Endothelial cell of umbilical vein (primary cell): ENCODE measurements around the gene CXCL13. TPM values are rescaled to one million over a fixed set of nuclear protein-coding genes. Genes with fewer than 3 reads are reported as not detected.
"Not testable (repeated sequence)": the region's sequence is repeated elsewhere in the genome, so short reads cannot be mapped to it uniquely, and the experiment has no call there.

Experiments
- BruUV-seq: library from RNA; stranded (reverse); fragments of 400-500 nt; replicated peaks from 2 replicates; lab custom pipeline; 2021; lab: Mats Ljungman, UMichigan
- CTCF ChIA-PET: fragments of 300-600, 350-600 bp; sonication (Branson Sonifier 250); formaldehyde crosslinking; loops from one replicate; lab custom pipeline; 2021; ENCODE audit warnings: antibody characterized with exemption, inconsistent platforms; lab: Charles Lee
- POLR2A ChIA-PET: fragments of 300-600, 350-600 bp; sonication (Branson Sonifier 250); formaldehyde crosslinking; loops from one replicate; lab custom pipeline; 2021; ENCODE audit warnings: antibody characterized with exemption, inconsistent platforms; lab: Charles Lee
- DNase-seq: peaks from one replicate; pipeline ENCODE4 v3.0.0-alpha.2; 2011; ENCODE audit warnings: low read depth, low spot score
- FAIRE-seq: peaks from 2 replicates; lab custom pipeline; 2011; peaks lifted over from hg19 to GRCh38; lab: Jason Lieb, UNC
- H2AFZ ChIP-seq: 2 replicates; pipeline ENCODE4 v1.6.0; 2012; ENCODE audit warnings: low read depth, low read length, control low read depth, inconsistent platforms
- H3K27ac ChIP-seq: 2 replicates; pipeline ENCODE4 v1.5.1; 2011; ENCODE audit warnings: low read depth, mild to moderate bottlenecking, control low read depth, low read length, moderate library complexity; ENCODE audit not compliant: insufficient read depth
- H3K27me3 ChIP-seq, 2 experiments: 2 replicates each; pipeline versions ENCODE4 v1.6.0 to v1.6.1; 2011; ENCODE audit warnings: low read length in 2 of 2, mixed read lengths in 1 of 2; ENCODE audit not compliant: control insufficient read depth in 2 of 2, insufficient read depth in 2 of 2
- H3K36me3 ChIP-seq, 2 experiments: 2 replicates in 1 of 2; 3 replicates in 1 of 2; pipeline ENCODE4 v1.5.1; 2011; ENCODE audit warnings: low read length in 2 of 2, mild to moderate bottlenecking in 1 of 2, moderate library complexity in 1 of 2; ENCODE audit not compliant: control insufficient read depth in 2 of 2, insufficient read depth in 2 of 2; ENCODE audit errors: extremely low read depth in 1 of 2
- H3K4me1 ChIP-seq: 3 replicates; pipeline ENCODE4 v1.5.1; 2011; ENCODE audit warnings: mild to moderate bottlenecking, low read length; ENCODE audit not compliant: control insufficient read depth, insufficient read depth; ENCODE audit errors: extremely low read depth
- H3K4me2 ChIP-seq: 2 replicates; pipeline ENCODE4 v1.6.1; 2011; ENCODE audit warnings: low read length, control low read depth, mixed read lengths; ENCODE audit not compliant: insufficient read depth
- H3K4me3 ChIP-seq, 3 experiments: fragments of 200-600 bp in 1 of 3; sonication (generic), shearing (Covaris generic) in 1 of 3; replicated peaks in 1 of 3; 2 replicates each; pipeline ENCODE4 v1.5.1; 2011 to 2016; ENCODE audit warnings: control low read depth in 3 of 3, low read length in 3 of 3, mild to moderate bottlenecking in 2 of 3, inconsistent platforms in 1 of 3, low read depth in 1 of 3, moderate library complexity in 1 of 3; ENCODE audit not compliant: insufficient read depth in 1 of 3
- H3K79me2 ChIP-seq: 2 replicates; pipeline ENCODE4 v1.6.0; 2012; ENCODE audit warnings: low read length, inconsistent platforms; ENCODE audit not compliant: control insufficient read depth, insufficient read depth
- H3K9ac ChIP-seq: replicated peaks from 2 replicates; pipeline ENCODE3; 2011; ENCODE audit warnings: low read length, control low read depth; ENCODE audit not compliant: insufficient read depth; ENCODE audit errors: extremely low read depth
- H3K9me1 ChIP-seq: replicated peaks from 3 replicates; pipeline ENCODE4 v1.6.0; 2011; ENCODE audit warnings: mild to moderate bottlenecking, low read length; ENCODE audit not compliant: control insufficient read depth, insufficient read depth; ENCODE audit errors: extremely low read depth
- H3K9me3 ChIP-seq: replicated peaks from 2 replicates; pipeline ENCODE4 v1.5.1; 2012; ENCODE audit warnings: low read length, inconsistent platforms; ENCODE audit not compliant: control insufficient read depth, insufficient read depth
- H4K20me1 ChIP-seq: replicated peaks from 2 replicates; pipeline ENCODE3; 2011; ENCODE audit warnings: mild to moderate bottlenecking, low read length; ENCODE audit not compliant: control insufficient read depth, insufficient read depth; ENCODE audit errors: extremely low read depth
- CTCF ChIP-seq, 2 donors: IDR thresholded peaks; 1 replicate in 1 of 2; 2 replicates in 1 of 2; pipeline ENCODE4 v1.5.1; 2011; ENCODE audit warnings: low read length in 2 of 2, mild to moderate bottlenecking in 2 of 2, moderate library complexity in 2 of 2, control low read depth in 1 of 2, inconsistent platforms in 1 of 2, low read depth in 1 of 2; ENCODE audit not compliant: insufficient read depth in 1 of 2; ENCODE audit errors: extremely low read depth in 1 of 2
- EZH2 ChIP-seq: IDR thresholded peaks from 2 replicates; pipeline ENCODE4 v1.6.1; 2012; ENCODE audit warnings: borderline replicate concordance, low read depth, mild to moderate bottlenecking, moderate library complexity, low read length, inconsistent platforms; ENCODE audit not compliant: severe bottlenecking
- FOS ChIP-seq: IDR thresholded peaks from 2 replicates; pipeline ENCODE4 v1.6.1; 2011; ENCODE audit warnings: mild to moderate bottlenecking, low read length, moderate library complexity, borderline replicate concordance; ENCODE audit not compliant: insufficient read depth
- GATA2 ChIP-seq: IDR thresholded peaks from 2 replicates; pipeline ENCODE4 v1.7.0; 2011; ENCODE audit warnings: low read depth, mild to moderate bottlenecking, moderate library complexity, mixed read lengths, low read length; ENCODE audit not compliant: insufficient read length, insufficient read depth
- JUN ChIP-seq: IDR thresholded peaks from 2 replicates; pipeline ENCODE4 v1.6.1; 2011; ENCODE audit warnings: borderline replicate concordance, low read depth; ENCODE audit not compliant: insufficient read length, insufficient read depth
- MAX ChIP-seq: IDR thresholded peaks from 2 replicates; pipeline ENCODE4 v1.6.1; 2011; ENCODE audit not compliant: insufficient read depth, insufficient read length
- MYC ChIP-seq: IDR thresholded peaks from one replicate; pipeline ENCODE4 v1.6.1; 2011; ENCODE audit warnings: mild to moderate bottlenecking, low read depth, low read length
- POLR2A ChIP-seq: IDR thresholded peaks from 2 replicates; pipeline ENCODE4 v1.6.1; 2012; ENCODE audit warnings: low read depth, mild to moderate bottlenecking, control low read depth, low read length
- POLR2AphosphoS5 ChIP-seq: IDR thresholded peaks from 2 replicates; pipeline ENCODE4 v1.6.1; 2012; ENCODE audit warnings: low read depth, mild to moderate bottlenecking, control low read depth, low read length, moderate library complexity; ENCODE audit not compliant: insufficient read depth
- dilution Hi-C: fragments of 300-500 bp; cut with MboI; formaldehyde crosslinking; loops from one replicate; pipeline ENCODE4 v1.15.0; 2019; ENCODE audit warnings: low sequenced_read_pairs; ENCODE audit not compliant: extremely low pct_ligation_motif_present
- intact Hi-C: fragments of 100-400 bp; cut with micrococcal nuclease; formaldehyde crosslinking; loops from one replicate; pipeline ENCODE4 v1.10.0; 2022
- polyA plus RNA-seq, 4 experiments: library from polyadenylated mRNA; depleted of rRNA in 3 of 4; stranded (reverse) in 3 of 4; unstranded in 1 of 4; fragments of >200 nt; gene quantifications; 2 replicates each; pipeline versions ENCODE4 v1.2.1 to v1.2.3, GENCODE V29; 2011 to 2012; ENCODE audit warnings: missing spikeins in 1 of 4
- total RNA-seq: library from RNA; stranded (reverse); gene quantifications from 2 replicates; pipeline ENCODE4 v1.2.3, GENCODE V29; 2021

CXCL13 gene
- total and polyA plus RNA-seq, 2 donors (not counting 3 experiments of a cell fraction or from before 2014, with no cell fraction given), result not detected

- H3K9ac ChIP-seq, DNase-seq, H3K27me3 ChIP-seq, CTCF ChIA-PET, H3K9me1 ChIP-seq, dilution Hi-C loops, H3K4me2 ChIP-seq, H3K9me3 ChIP-seq, H3K4me3 ChIP-seq, H4K20me1 ChIP-seq, H3K36me3 ChIP-seq, BruUV-seq, H3K27ac ChIP-seq, H3K4me1 ChIP-seq, intact Hi-C loops, H3K79me2 ChIP-seq, H2AFZ ChIP-seq, POLR2A ChIA-PET, FAIRE-seq: not testable (repeated sequence)
Observed at GRCh38 chr4:77561720-77562119, 43.9 kb upstream of the CXCL13 start.

- ChIA-PET CTCF (no interaction called here), POLR2A (no interaction called here)
- intact Hi-C loops (no loop called here), dilution Hi-C loops (no loop called here)
- Histone ChIP-seq H3K4me3 (no peak overlapping the region), H3K27me3 (no peaks in the 10 kb centered on the region), H3K9me3 (no peaks in the 10 kb centered on the region), H2AFZ (no peak overlapping the region), H3K36me3 (no peaks in the 10 kb centered on the region), H3K4me1 (no peaks in the 10 kb centered on the region), H3K9me1 (no peaks in the 10 kb centered on the region), H3K9ac (no peak overlapping the region), H4K20me1 (no peaks in the 10 kb centered on the region), H3K4me2 (no peak overlapping the region), H3K79me2 (no peaks in the 10 kb centered on the region), H3K27ac (no peak overlapping the region)
- BruUV-seq, result no TSS peak
- DNase-seq (no peak), FAIRE-seq (no peak)
- TF ChIP-seq CTCF (IDR thresholded peaks at IDR 0.05; ENCODE audit: extremely low read depth in 1 of 2, insufficient read depth in 1 of 2, low read depth in 1 of 2, low read length in 2 of 2) (no peak), JUN (no peak), POLR2A (no peak), FOS (no peak), MYC (no peak), EZH2 (no peak), GATA2 (no peak), MAX (no peak), POLR2AphosphoS5 (no peak)
Observed at GRCh38 chr4:77564231-77564630, 41.4 kb upstream of the CXCL13 start.
